Measurements from ENCODE around the gene FAM136A. TPM values are rescaled to one million over a fixed set of nuclear protein-coding genes. Genes with fewer than 3 reads are reported as not detected.
"Not testable (repeated sequence)": the region's sequence is repeated elsewhere in the genome, so short reads cannot be mapped to it uniquely, and the experiment has no call there.

The FAM136A gene
- total RNA-seq, 2 donors from 2014 or later: 20.3 to 21.2 TPM

DNA sequence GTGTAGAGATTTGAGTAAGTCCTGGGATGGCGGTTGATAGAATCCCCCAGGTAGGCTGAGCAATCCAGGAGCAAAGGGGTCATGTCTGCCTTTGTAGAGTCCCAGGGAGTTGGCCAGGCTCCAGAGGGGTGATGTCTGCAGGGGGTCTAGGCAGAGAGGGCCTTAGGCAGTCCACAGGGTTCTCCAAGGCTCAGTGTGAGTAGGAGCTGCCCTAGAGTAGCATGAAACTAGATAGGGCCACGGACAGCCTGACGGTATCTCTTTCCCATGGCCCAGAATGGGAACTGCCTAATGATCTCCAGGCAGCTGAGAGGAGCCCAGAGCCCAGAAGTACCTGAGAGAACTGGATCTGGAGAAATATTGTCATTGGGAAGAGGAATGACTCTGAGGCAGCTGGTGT, 9.0 kb upstream of the FAM136A start:
- no peak for DNase-seq (ENCODE audit: low spot score)
- Histone ChIP-seq H3K4me1 (no peaks in the 10 kb centered on the region), H3K4me3 (no peak overlapping the region), H3K27me3 (no peaks in the 10 kb centered on the region), H3K27ac (no peak overlapping the region), H3K36me3 (no peaks in the 10 kb centered on the region), H3K9me3 (no peaks in the 10 kb centered on the region)
- TF ChIP-seq, protein P1, sequence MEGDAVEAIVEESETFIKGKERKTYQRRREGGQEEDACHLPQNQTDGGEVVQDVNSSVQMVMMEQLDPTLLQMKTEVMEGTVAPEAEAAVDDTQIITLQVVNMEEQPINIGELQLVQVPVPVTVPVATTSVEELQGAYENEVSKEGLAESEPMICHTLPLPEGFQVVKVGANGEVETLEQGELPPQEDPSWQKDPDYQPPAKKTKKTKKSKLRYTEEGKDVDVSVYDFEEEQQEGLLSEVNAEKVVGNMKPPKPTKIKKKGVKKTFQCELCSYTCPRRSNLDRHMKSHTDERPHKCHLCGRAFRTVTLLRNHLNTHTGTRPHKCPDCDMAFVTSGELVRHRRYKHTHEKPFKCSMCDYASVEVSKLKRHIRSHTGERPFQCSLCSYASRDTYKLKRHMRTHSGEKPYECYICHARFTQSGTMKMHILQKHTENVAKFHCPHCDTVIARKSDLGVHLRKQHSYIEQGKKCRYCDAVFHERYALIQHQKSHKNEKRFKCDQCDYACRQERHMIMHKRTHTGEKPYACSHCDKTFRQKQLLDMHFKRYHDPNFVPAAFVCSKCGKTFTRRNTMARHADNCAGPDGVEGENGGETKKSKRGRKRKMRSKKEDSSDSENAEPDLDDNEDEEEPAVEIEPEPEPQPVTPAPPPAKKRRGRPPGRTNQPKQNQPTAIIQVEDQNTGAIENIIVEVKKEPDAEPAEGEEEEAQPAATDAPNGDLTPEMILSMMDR (IDR thresholded peaks at IDR 0.05): no peak

DNA sequence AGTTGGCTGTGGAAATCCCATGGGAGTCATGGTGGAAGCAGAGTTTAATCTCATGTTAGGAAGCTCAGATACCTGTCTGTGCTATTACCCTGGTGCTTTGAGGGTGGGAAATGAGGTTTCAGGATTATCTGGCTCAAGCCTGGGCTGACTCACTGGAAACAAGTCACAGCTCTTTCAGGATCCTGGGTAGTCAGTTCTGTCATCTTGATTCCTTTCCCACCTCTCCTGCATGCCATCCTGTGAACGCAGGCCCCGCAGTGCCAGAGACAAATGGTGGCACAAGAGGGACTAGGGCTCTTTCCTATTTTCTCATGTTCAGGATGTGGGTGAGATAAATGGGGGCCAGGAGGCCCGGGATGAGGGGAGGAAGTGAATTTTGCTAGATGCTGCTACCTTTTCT, 3.7 kb upstream of the FAM136A start:
- Histone ChIP-seq H3K4me3 (no peak overlapping the region), H3K4me1 (peaks cover 0 to 10% of the 10 kb centered on the region in 2 donors), H3K27ac (no peak overlapping the region), H3K9me3 (no peaks in the 10 kb centered on the region), H3K27me3 (no peaks in the 10 kb centered on the region), H3K36me3 (peaks cover 2% of the 10 kb centered on the region)
- TF ChIP-seq, protein P1 (IDR thresholded peaks at IDR 0.05): no peak
- no peak for DNase-seq (ENCODE audit: low spot score)

DNA sequence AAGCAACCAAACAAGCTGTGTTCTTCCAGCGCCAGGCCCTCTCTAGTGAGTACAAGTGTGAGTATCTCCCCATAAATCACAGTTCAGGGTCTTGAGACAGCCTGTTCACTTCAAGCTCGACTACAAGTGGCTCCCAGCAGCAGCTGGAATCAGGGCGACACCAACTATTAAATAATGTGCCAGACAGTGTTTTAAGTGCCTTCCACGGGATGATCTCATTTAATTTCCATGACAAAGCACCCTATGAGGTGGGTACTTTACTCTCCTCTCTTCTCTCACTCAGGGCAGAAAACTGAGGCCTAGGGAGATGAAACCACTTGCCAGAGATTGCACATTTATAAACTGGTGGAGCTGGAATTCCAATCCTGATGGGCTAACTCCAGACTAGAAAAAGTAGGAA, 2.6 kb upstream of the FAM136A start:
- Histone ChIP-seq H3K27me3 (no peaks in the 10 kb centered on the region), H3K36me3 (peaks cover 8% of the 10 kb centered on the region), H3K27ac (no peak overlapping the region), H3K9me3 (no peaks in the 10 kb centered on the region), H3K4me3 (no peak overlapping the region), H3K4me1 (peaks cover 0 to 10% of the 10 kb centered on the region in 2 donors)
- TF ChIP-seq, protein P1 (IDR thresholded peaks at IDR 0.05): no peak
- DNase-seq (ENCODE audit: low spot score): no peak

DNA sequence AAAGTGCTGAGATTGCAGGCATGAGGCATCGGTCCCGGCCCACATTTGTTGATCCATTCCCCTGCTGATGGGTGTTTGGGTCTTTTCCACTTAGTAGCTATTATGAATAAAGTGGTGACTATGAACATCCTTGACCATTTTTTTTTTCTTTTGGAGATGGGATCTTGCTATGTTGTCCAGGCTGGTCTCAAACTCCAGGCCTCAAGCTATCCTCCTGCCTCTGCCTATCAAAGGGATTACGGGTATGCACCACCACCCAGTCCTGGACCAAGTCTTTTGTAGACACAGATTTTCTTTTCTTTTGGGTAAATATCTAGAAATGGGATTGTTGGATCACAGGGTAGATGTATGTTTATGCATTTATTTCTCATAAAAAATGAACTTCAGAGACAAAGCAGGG, 1.3 kb upstream of the FAM136A start:
- no peak overlapping the region for H3K4me3 ChIP-seq
- TF ChIP-seq, protein P1 (IDR thresholded peaks at IDR 0.05): no peak
- no peak for DNase-seq (ENCODE audit: low spot score)

DNA sequence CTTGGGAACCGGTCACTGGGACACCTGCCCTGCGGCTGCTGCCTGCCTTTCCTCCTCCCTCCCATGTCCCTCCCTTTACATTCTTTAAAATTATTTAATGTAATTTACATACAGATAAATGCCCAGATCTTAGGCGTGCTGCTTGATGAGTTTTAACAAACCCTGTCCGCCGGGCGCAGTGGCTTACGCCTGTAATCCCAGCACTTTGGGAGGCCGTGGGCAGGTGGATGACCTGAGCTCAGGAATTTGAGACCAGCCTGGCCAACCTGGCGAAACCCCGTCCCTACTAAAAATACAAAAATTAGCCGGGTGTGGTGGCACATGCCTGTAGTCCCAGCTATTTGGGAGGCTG, 304 bp upstream of the FAM136A start:
- H3K4me3 ChIP-seq: peak overlapping the region; percentile 79 to 88
- H3K27me3 ChIP-seq: not testable (repeated sequence)
- H3K27ac ChIP-seq: peak overlapping the region; percentile 85 to 86

More for the DNA sequence above, 1.3 kb upstream of the FAM136A start:
- Histone ChIP-seq H3K27ac (no peak overlapping the region), H3K4me1 (peaks cover 0 to 10% of the 10 kb centered on the region in 2 donors), H3K36me3 (peaks cover 19% of the 10 kb centered on the region), H3K27me3 (no peaks in the 10 kb centered on the region), H3K9me3 (no peaks in the 10 kb centered on the region)

More for the DNA sequence above, 304 bp upstream of the FAM136A start:
- TF ChIP-seq, protein P1 (IDR thresholded peaks at IDR 0.05): peak in 1 of 2 donors; percentile 34
- Histone ChIP-seq H3K4me1 (peaks cover 0 to 10% of the 10 kb centered on the region in 2 donors), H3K36me3 (peaks cover 19% of the 10 kb centered on the region)
- DNase-seq (ENCODE audit: low spot score); H3K9me3 ChIP-seq: not testable (repeated sequence)

Measured in right atrium auricular region (tissue), 2 donors.